ENCODE data around the gene TRIM26.
"Not testable (repeated sequence)": the region's sequence is repeated elsewhere in the genome, so short reads cannot be mapped to it uniquely, and the experiment has no call there.

TRIM26 gene

GRCh38 chr6:30152910-30153610 is 60.1 kb downstream of the TRIM26 start:
- DNase-seq (ENCODE audit: low spot score) = no peak

- no peak for DNase-seq (ENCODE audit: low spot score)
Observed at GRCh38 chr6:30152016-30152673, 61.1 kb downstream of the TRIM26 start.

GRCh38 chr6:30151580-30151979 is 61.6 kb downstream of the TRIM26 start:
- no peak for DNase-seq (ENCODE audit: low spot score)

- DNase-seq (ENCODE audit: low spot score) = peak; percentile 31
Observed at GRCh38 chr6:30150671-30151395, 62.4 kb downstream of the TRIM26 start.

- no peak for DNase-seq (ENCODE audit: low spot score)
Observed at GRCh38 chr6:30149858-30150550, 63.2 kb downstream of the TRIM26 start.

GRCh38 chr6:30149234-30149633 is 64.0 kb downstream of the TRIM26 start:
- DNase-seq (ENCODE audit: low spot score) = no peak

GRCh38 chr6:30147096-30147495 is 66.1 kb downstream of the TRIM26 start:
- no peak for DNase-seq (ENCODE audit: low spot score)

GRCh38 chr6:30145818-30146217 is 67.4 kb downstream of the TRIM26 start:
- DNase-seq (ENCODE audit: low spot score) = no peak

GRCh38 chr6:30144811-30145210 is 68.4 kb downstream of the TRIM26 start:
- DNase-seq (ENCODE audit: low spot score) = no peak

- no peak for DNase-seq (ENCODE audit: low spot score)
Observed at GRCh38 chr6:30143780-30144179, 69.4 kb downstream of the TRIM26 start.

GRCh38 chr6:30142665-30143064 is 70.5 kb downstream of the TRIM26 start:
- DNase-seq (ENCODE audit: low spot score) = no peak

- not testable (repeated sequence) for DNase-seq (ENCODE audit: low spot score)
Observed at GRCh38 chr6:30140240-30140639, 73.0 kb downstream of the TRIM26 start.

GRCh38 chr6:30136570-30137286 is 76.5 kb downstream of the TRIM26 start:
- DNase-seq (ENCODE audit: low spot score) = no peak

- no peak for DNase-seq (ENCODE audit: low spot score)
Observed at GRCh38 chr6:30135757-30136156, 77.4 kb downstream of the TRIM26 start, which contains the start of gene TRIM40. Gene TRIM40, plus strand, starts transcription at chr6:30136140. Its CDS starts 897 bp downstream, at chr6:30137037.

- DNase-seq (ENCODE audit: low spot score) = no peak
Observed at GRCh38 chr6:30135147-30135546, 78.1 kb downstream of the TRIM26 start.

Measured in AG08396 (cell line).